ENCODE data around the gene TAMM41. TPM values are rescaled to one million over a fixed set of nuclear protein-coding genes. Genes with fewer than 3 reads are reported as not detected.
A peak's percentile ranks its signal among the peaks of the same experiment; 100 is the strongest.
"Not testable (repeated sequence)": the region's sequence is repeated elsewhere in the genome, so short reads cannot be mapped to it uniquely, and the experiment has no call there.

The TAMM41 gene
- 10 to 100 TPM; 19.3 to 22.2 (median 19.4) TPM for polyA plus RNA-seq (ENCODE audit: insufficient read length in 3 of 3)
- long read RNA-seq, donor 1, transcript TAMM41-206 (8 exons, 1,213 nt): major isoform, 5 of 6 reads
- long read RNA-seq, donor 1, partial matches to known transcripts: 0 of 6 reads
- long read RNA-seq, donor 1, other reads (novel, unspliced or antisense): 0 of 6 reads
- long read RNA-seq, donor 2, partial matches to known transcripts: 0 of 3 reads
- long read RNA-seq, donor 2, other reads (novel, unspliced or antisense): 0 of 3 reads
- long read RNA-seq, donor 3, partial matches to known transcripts: 0 of 6 reads
- long read RNA-seq, donor 3, other reads (novel, unspliced or antisense): 0 of 6 reads
- long read RNA-seq, donor 4, partial matches to known transcripts: 0 of 2 reads
- long read RNA-seq, donor 4, other reads (novel, unspliced or antisense): 0 of 2 reads
- long read RNA-seq, donor 5: 0 reads
- long read RNA-seq, donor 6, partial matches to known transcripts: 0 of 5 reads
- long read RNA-seq, donor 6, other reads (novel, unspliced or antisense): 0 of 5 reads
- long read RNA-seq, donor 7, partial matches to known transcripts: 0 of 6 reads
- long read RNA-seq, donor 7, other reads (novel, unspliced or antisense): 0 of 6 reads
- long read RNA-seq, donor 8, transcript TAMM41-206 (8 exons, 1,213 nt): major isoform, 8 of 12 reads
- long read RNA-seq, donor 8, partial matches to known transcripts: 0 of 12 reads
- long read RNA-seq, donor 8, other reads (novel, unspliced or antisense): 0 of 12 reads
- long read RNA-seq, donor 9, partial matches to known transcripts: 0 of 3 reads
- long read RNA-seq, donor 9, other reads (novel, unspliced or antisense): 0 of 3 reads
- long read RNA-seq, donor 10, transcript TAMM41-211 (3 exons, 746 nt): major isoform, 5 of 6 reads
- long read RNA-seq, donor 10, partial matches to known transcripts: 0 of 6 reads
- long read RNA-seq, donor 10, other reads (novel, unspliced or antisense): 0 of 6 reads
- long read RNA-seq, donor 11, partial matches to known transcripts: 0 of 5 reads
- long read RNA-seq, donor 11, other reads (novel, unspliced or antisense): 0 of 5 reads
- long read RNA-seq, donor 12, partial matches to known transcripts: 0 of 2 reads
- long read RNA-seq, donor 12, other reads (novel, unspliced or antisense): 0 of 2 reads
- long read RNA-seq, donor 13, partial matches to known transcripts: 5 of 13 reads
- long read RNA-seq, donor 13, other reads (novel, unspliced or antisense): 0 of 13 reads
- long read RNA-seq, donor 14, partial matches to known transcripts: 0 of 4 reads
- long read RNA-seq, donor 14, other reads (novel, unspliced or antisense): 0 of 4 reads
- long read RNA-seq, donor 15, partial matches to known transcripts: 0 of 2 reads
- long read RNA-seq, donor 15, other reads (novel, unspliced or antisense): 0 of 2 reads
- long read RNA-seq, donor 16, transcript TAMM41-206 (8 exons, 1,213 nt): major isoform, 8 of 10 reads
- long read RNA-seq, donor 16, partial matches to known transcripts: 0 of 10 reads
- long read RNA-seq, donor 16, other reads (novel, unspliced or antisense): 0 of 10 reads

GRCh38 chr3:11846281-11847266 lies at the start of gene TAMM41:
TAMM41 (minus strand) TSS chr3:11846885; CDS start chr3:11846636, 249 bp downstream.
- peak; percentile 63 to 88 (median 80) for DNase-seq (ENCODE audit: extremely low read depth in 1 of 11, low read depth in 9 of 11, low spot score in 4 of 11)

- no peak for DNase-seq (ENCODE audit: extremely low read depth in 1 of 11, low read depth in 9 of 11, low spot score in 4 of 11)
These were observed 32.2 kb upstream of the TAMM41 start for GRCh38 chr3:11878837-11879236.

- DNase-seq (ENCODE audit: extremely low read depth in 1 of 11, low read depth in 9 of 11, low spot score in 4 of 11): not testable (repeated sequence)
These were observed 28.0 kb upstream of the TAMM41 start for GRCh38 chr3:11874707-11875106.

GRCh38 chr3:11863739-11864138 lies 17.1 kb upstream of the TAMM41 start:
- DNase-seq (ENCODE audit: extremely low read depth in 1 of 11, low read depth in 9 of 11, low spot score in 4 of 11): not testable (repeated sequence)

- not testable (repeated sequence) for DNase-seq (ENCODE audit: extremely low read depth in 1 of 11, low read depth in 9 of 11, low spot score in 4 of 11)
These were observed 15.9 kb upstream of the TAMM41 start for GRCh38 chr3:11862584-11862983.

- DNase-seq (ENCODE audit: extremely low read depth in 1 of 11, low read depth in 9 of 11, low spot score in 4 of 11): not testable (repeated sequence)
These were observed 15.5 kb upstream of the TAMM41 start for GRCh38 chr3:11862145-11862544.

- DNase-seq (ENCODE audit: extremely low read depth in 1 of 11, low read depth in 9 of 11, low spot score in 4 of 11): not testable (repeated sequence)
These were observed 13.5 kb upstream of the TAMM41 start for GRCh38 chr3:11860213-11860612.

- DNase-seq (ENCODE audit: extremely low read depth in 1 of 11, low read depth in 9 of 11, low spot score in 4 of 11): no peak
These were observed 6.8 kb upstream of the TAMM41 start for GRCh38 chr3:11853450-11853849.

GRCh38 chr3:11850003-11850402 lies 3.3 kb upstream of the TAMM41 start:
- no peak for DNase-seq (ENCODE audit: extremely low read depth in 1 of 11, low read depth in 9 of 11, low spot score in 4 of 11)

- no peak for DNase-seq (ENCODE audit: extremely low read depth in 1 of 11, low read depth in 9 of 11, low spot score in 4 of 11)
These were observed 922 bp upstream of the TAMM41 start for GRCh38 chr3:11847607-11848006.

- no peak for DNase-seq (ENCODE audit: extremely low read depth in 1 of 11, low read depth in 9 of 11, low spot score in 4 of 11)
These were observed 1.0 kb downstream of the TAMM41 start for GRCh38 chr3:11845651-11846050.

GRCh38 chr3:11844891-11845290 lies 1.8 kb downstream of the TAMM41 start:
- DNase-seq (ENCODE audit: extremely low read depth in 1 of 11, low read depth in 9 of 11, low spot score in 4 of 11): no peak

- DNase-seq (ENCODE audit: extremely low read depth in 1 of 11, low read depth in 9 of 11, low spot score in 4 of 11): peak in 2 of 11 donors; percentile 29 to 56
These were observed 11.6 kb downstream of the TAMM41 start for GRCh38 chr3:11835028-11835639.

GRCh38 chr3:11832981-11833905 lies 13.4 kb downstream of the TAMM41 start:
- no peak for DNase-seq (ENCODE audit: extremely low read depth in 1 of 11, low read depth in 9 of 11, low spot score in 4 of 11)

GRCh38 chr3:11829416-11829815 lies 17.3 kb downstream of the TAMM41 start:
- DNase-seq (ENCODE audit: extremely low read depth in 1 of 11, low read depth in 9 of 11, low spot score in 4 of 11): no peak
